GM23338 (cell line): ENCODE results near the gene CIPC. TPM values are rescaled to one million over a fixed set of nuclear protein-coding genes. Genes with fewer than 3 reads are reported as not detected.

Experiments used
- ATAC-seq: fragments of 200-7000 bp; cut with Tn5 transposase; 3 replicates; pipeline ENCODE4 v1.9.1; 2020
- DNase-seq: peaks from one replicate; pipeline ENCODE4 v3.0.0-alpha.2; 2015; ENCODE audit warnings: low spot score
- H2AFZ ChIP-seq: fragments of 200-600 bp; sonication (generic); 2 replicates; pipeline ENCODE4 v1.8.0; 2016; ENCODE audit warnings: antibody characterized with exemption, mild to moderate bottlenecking, moderate library complexity
- H3F3A ChIP-seq: fragments of 200-600 bp; sonication (generic); replicated peaks from 2 replicates; pipeline ENCODE4 v1.8.0; 2017; ENCODE audit warnings: antibody characterized with exemption, mixed run types, low read depth
- H3K27ac ChIP-seq: fragments of 200-600 bp; sonication (generic); 2 replicates; pipeline ENCODE4 v1.6.1; 2016; ENCODE audit warnings: low read depth
- H3K27me3 ChIP-seq: fragments of 200-600 bp; sonication (generic); 2 replicates; pipeline ENCODE4 v1.8.0; 2016; ENCODE audit warnings: mild to moderate bottlenecking, mixed run types, moderate library complexity; ENCODE audit not compliant: insufficient read depth
- H3K36me3 ChIP-seq: fragments of 200-600 bp; sonication (generic); 2 replicates; pipeline ENCODE4 v1.8.0; 2016; ENCODE audit warnings: mild to moderate bottlenecking; ENCODE audit not compliant: insufficient read depth
- H3K4me1 ChIP-seq: fragments of 200-600 bp; sonication (generic); 2 replicates; pipeline ENCODE4 v1.8.0; 2016; ENCODE audit warnings: mild to moderate bottlenecking, moderate library complexity; ENCODE audit not compliant: insufficient read depth
- H3K4me2 ChIP-seq: fragments of 200-600 bp; sonication (generic); 2 replicates; pipeline ENCODE4 v1.7.1; 2017; ENCODE audit warnings: mixed run types
- H3K4me3 ChIP-seq: fragments of 200-600 bp; sonication (generic); 2 replicates; pipeline ENCODE4 v1.6.1; 2016; ENCODE audit warnings: mixed run types
- H3K79me2 ChIP-seq: fragments of 200-600 bp; sonication (generic); replicated peaks from 2 replicates; pipeline ENCODE4 v1.8.0; 2017; ENCODE audit warnings: mild to moderate bottlenecking; ENCODE audit not compliant: insufficient read depth
- H3K9me2 ChIP-seq: fragments of 200-600 bp; sonication (generic); 2 replicates; pipeline ENCODE4 v1.8.0; 2017; ENCODE audit not compliant: insufficient read depth
- H4K20me1 ChIP-seq: fragments of 200-600 bp; sonication (generic); replicated peaks from 2 replicates; pipeline ENCODE4 v1.8.0; 2017; ENCODE audit warnings: mild to moderate bottlenecking; ENCODE audit not compliant: insufficient read depth
- H3K27ac Mint-ChIP-seq: 2 replicates; pipeline ENCODE4 v1.8.0; 2020; ENCODE audit warnings: inconsistent platforms, mild to moderate bottlenecking, moderate library complexity, mixed read lengths
- H3K27me3 Mint-ChIP-seq: 3 replicates; pipeline ENCODE4 v1.8.0; 2022; ENCODE audit warnings: low read depth, mild to moderate bottlenecking, moderate library complexity, mixed read lengths, inconsistent platforms; ENCODE audit not compliant: insufficient read depth, poor library complexity
- H3K36me3 Mint-ChIP-seq: 3 replicates; pipeline ENCODE4 v1.8.0; 2021; ENCODE audit warnings: low read depth, mild to moderate bottlenecking, inconsistent platforms, moderate library complexity, mixed read lengths
- H3K4me1 Mint-ChIP-seq: 3 replicates; pipeline ENCODE4 v1.8.0; 2020; ENCODE audit warnings: mild to moderate bottlenecking, inconsistent platforms, mixed read lengths
- H3K4me3 Mint-ChIP-seq: 3 replicates; pipeline ENCODE4 v1.8.0; 2021; ENCODE audit warnings: moderate library complexity, mild to moderate bottlenecking, inconsistent platforms, mixed read lengths
- H3K9me3 Mint-ChIP-seq: 3 replicates; pipeline ENCODE4 v1.8.0; 2020; ENCODE audit warnings: moderate library complexity, mild to moderate bottlenecking, inconsistent platforms, mixed read lengths
- CREB1 ChIP-seq: fragments of 250-450 bp; sonication (Bioruptor Pico); IDR thresholded peaks from 2 replicates; pipeline ENCODE4 v1.5.0; 2020; ENCODE audit warnings: low read depth, mild to moderate bottlenecking, moderate library complexity
- EZH2 ChIP-seq: fragments of 200-600 bp; sonication (generic); IDR thresholded peaks from one replicate; pipeline ENCODE4 v1.8.0; 2017; ENCODE audit warnings: antibody characterized with exemption, mild to moderate bottlenecking, low read depth; ENCODE audit not compliant: unreplicated experiment
- NANOG ChIP-seq: IDR thresholded peaks from 2 replicates; pipeline ENCODE4 v1.6.1; 2016; ENCODE audit warnings: antibody characterized with exemption, borderline replicate concordance
- ZNF114 ChIP-seq: fragments of 250-450 bp; sonication (Bioruptor Pico); IDR thresholded peaks from 2 replicates; pipeline ENCODE4 v1.5.0; 2020; ENCODE audit warnings: mild to moderate bottlenecking, moderate library complexity
- ZNF331 ChIP-seq: fragments of 250-450 bp; sonication (Bioruptor Pico); IDR thresholded peaks from 2 replicates; pipeline ENCODE4 v1.5.0; 2020; ENCODE audit warnings: low read depth, mild to moderate bottlenecking, moderate library complexity
- polyA plus RNA-seq: library from polyadenylated mRNA; unstranded; fragments of >200 nt; fragmentation: Nextera tagmentation; extraction: Ambion mirVana; gene quantifications from 2 replicates; pipeline ENCODE4 v1.2.1, GENCODE V29; 2016
- total RNA-seq: library from RNA; depleted of rRNA; stranded (reverse); fragments of >200 nt; shearing (Covaris generic); gene quantifications from 2 replicates; pipeline ENCODE4 v1.2.3, GENCODE V29; 2014
- TF ChIP-seq, protein P1 (sequence below): fragments of 250-450 bp; sonication (Bioruptor Pico); IDR thresholded peaks from 2 replicates; pipeline ENCODE4 v1.5.0; 2020; ENCODE audit warnings: mild to moderate bottlenecking, moderate library complexity
- TF ChIP-seq, protein P2 (sequence below): IDR thresholded peaks from 2 replicates; pipeline ENCODE4 v1.6.1; 2016; ENCODE audit warnings: antibody characterized with exemption
- TF ChIP-seq, protein P3 (sequence below): IDR thresholded peaks from one replicate; pipeline ENCODE4 v1.6.1; 2018; ENCODE audit warnings: antibody characterized with exemption; ENCODE audit not compliant: unreplicated experiment

Gene CIPC
- total and polyA plus RNA-seq, 2 experiments from 2014 or later: 8.1 to 36.9 TPM

DNA sequence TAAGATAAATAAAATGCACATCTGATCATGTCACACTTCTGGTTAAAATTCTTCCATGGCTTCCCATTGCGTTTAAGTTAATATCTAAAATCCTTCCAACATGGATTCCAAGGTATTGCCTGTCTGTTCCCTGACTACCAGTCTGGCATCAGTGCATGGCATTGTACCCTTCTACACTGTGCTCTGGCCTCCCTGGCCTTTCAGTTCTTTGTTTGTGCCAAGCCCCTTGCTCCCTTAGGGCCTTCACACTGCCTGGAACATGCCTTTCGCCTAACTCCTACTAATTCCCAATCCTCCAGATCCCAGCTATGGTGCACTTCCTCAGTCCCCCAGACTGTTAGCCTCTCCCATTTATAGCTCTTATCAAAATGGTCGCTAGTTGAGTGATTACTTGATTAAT is 6.3 kb downstream of the CIPC start:
- Histone ChIP-seq H4K20me1 (peaks cover 3% of the 10 kb centered on the region; the same call in 1 of the 2 replicates), H3K27me3 (no peaks in the 10 kb centered on the region), H3K4me3 (no peak overlapping the region), H3K9me2 (no peaks in the 10 kb centered on the region), H3K79me2 (peaks cover 67% of the 10 kb centered on the region), H3K4me2 (peak overlapping the region; percentile 25), H3K27ac (peak overlapping the region; percentile 40; the same call in 1 of the 2 replicates), H3K4me1 (peaks cover 37% of the 10 kb centered on the region), H3K36me3 (no peaks in the 10 kb centered on the region), H2AFZ (no peak overlapping the region), H3F3A (no peaks in the 10 kb centered on the region; the same call in 1 of the 2 replicates)
- Mint-ChIP-seq H3K9me3 (no peaks in the 10 kb centered on the region), H3K27me3 (no peaks in the 10 kb centered on the region), H3K4me3 (no peak overlapping the region; the same call in 2 of the 3 replicates), H3K36me3 (peaks cover 27% of the 10 kb centered on the region), H3K4me1 (peaks cover 58% of the 10 kb centered on the region), H3K27ac (peak overlapping the region; percentile 8; the same call in 1 of the 2 replicates)
- ATAC-seq (peak; percentile 35; the same call in 1 of the 3 replicates), DNase-seq (no peak)
- TF ChIP-seq, protein P1, sequence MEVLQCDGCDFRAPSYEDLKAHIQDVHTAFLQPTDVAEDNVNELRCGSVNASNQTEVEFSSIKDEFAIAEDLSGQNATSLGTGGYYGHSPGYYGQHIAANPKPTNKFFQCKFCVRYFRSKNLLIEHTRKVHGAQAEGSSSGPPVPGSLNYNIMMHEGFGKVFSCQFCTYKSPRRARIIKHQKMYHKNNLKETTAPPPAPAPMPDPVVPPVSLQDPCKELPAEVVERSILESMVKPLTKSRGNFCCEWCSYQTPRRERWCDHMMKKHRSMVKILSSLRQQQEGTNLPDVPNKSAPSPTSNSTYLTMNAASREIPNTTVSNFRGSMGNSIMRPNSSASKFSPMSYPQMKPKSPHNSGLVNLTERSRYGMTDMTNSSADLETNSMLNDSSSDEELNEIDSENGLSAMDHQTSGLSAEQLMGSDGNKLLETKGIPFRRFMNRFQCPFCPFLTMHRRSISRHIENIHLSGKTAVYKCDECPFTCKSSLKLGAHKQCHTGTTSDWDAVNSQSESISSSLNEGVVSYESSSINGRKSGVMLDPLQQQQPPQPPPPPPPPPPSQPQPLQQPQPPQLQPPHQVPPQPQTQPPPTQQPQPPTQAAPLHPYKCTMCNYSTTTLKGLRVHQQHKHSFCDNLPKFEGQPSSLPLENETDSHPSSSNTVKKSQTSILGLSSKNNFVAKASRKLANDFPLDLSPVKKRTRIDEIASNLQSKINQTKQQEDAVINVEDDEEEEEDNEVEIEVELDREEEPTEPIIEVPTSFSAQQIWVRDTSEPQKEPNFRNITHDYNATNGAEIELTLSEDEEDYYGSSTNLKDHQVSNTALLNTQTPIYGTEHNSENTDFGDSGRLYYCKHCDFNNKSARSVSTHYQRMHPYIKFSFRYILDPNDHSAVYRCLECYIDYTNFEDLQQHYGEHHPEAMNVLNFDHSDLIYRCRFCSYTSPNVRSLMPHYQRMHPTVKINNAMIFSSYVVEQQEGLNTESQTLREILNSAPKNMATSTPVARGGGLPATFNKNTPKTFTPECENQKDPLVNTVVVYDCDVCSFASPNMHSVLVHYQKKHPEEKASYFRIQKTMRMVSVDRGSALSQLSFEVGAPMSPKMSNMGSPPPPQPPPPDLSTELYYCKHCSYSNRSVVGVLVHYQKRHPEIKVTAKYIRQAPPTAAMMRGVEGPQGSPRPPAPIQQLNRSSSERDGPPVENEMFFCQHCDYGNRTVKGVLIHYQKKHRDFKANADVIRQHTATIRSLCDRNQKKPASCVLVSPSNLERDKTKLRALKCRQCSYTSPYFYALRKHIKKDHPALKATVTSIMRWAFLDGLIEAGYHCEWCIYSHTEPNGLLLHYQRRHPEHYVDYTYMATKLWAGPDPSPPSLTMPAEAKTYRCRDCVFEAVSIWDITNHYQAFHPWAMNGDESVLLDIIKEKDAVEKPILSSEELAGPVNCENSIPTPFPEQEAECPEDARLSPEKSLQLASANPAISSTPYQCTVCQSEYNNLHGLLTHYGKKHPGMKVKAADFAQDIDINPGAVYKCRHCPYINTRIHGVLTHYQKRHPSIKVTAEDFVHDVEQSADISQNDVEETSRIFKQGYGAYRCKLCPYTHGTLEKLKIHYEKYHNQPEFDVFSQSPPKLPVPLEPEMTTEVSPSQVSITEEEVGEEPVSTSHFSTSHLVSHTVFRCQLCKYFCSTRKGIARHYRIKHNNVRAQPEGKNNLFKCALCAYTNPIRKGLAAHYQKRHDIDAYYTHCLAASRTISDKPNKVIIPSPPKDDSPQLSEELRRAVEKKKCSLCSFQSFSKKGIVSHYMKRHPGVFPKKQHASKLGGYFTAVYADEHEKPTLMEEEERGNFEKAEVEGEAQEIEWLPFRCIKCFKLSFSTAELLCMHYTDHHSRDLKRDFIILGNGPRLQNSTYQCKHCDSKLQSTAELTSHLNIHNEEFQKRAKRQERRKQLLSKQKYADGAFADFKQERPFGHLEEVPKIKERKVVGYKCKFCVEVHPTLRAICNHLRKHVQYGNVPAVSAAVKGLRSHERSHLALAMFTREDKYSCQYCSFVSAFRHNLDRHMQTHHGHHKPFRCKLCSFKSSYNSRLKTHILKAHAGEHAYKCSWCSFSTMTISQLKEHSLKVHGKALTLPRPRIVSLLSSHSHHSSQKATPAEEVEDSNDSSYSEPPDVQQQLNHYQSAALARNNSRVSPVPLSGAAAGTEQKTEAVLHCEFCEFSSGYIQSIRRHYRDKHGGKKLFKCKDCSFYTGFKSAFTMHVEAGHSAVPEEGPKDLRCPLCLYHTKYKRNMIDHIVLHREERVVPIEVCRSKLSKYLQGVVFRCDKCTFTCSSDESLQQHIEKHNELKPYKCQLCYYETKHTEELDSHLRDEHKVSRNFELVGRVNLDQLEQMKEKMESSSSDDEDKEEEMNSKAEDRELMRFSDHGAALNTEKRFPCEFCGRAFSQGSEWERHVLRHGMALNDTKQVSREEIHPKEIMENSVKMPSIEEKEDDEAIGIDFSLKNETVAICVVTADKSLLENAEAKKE (CRISPR knock-in tag): no peak
- TF ChIP-seq CREB1 (CRISPR knock-in tag) (no peak), NANOG (no peak), ZNF331 (CRISPR knock-in tag) (no peak), EZH2 (no peak), ZNF114 (no peak)
- TF ChIP-seq, protein P2, sequence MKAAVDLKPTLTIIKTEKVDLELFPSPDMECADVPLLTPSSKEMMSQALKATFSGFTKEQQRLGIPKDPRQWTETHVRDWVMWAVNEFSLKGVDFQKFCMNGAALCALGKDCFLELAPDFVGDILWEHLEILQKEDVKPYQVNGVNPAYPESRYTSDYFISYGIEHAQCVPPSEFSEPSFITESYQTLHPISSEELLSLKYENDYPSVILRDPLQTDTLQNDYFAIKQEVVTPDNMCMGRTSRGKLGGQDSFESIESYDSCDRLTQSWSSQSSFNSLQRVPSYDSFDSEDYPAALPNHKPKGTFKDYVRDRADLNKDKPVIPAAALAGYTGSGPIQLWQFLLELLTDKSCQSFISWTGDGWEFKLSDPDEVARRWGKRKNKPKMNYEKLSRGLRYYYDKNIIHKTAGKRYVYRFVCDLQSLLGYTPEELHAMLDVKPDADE: no peak
- TF ChIP-seq, protein P3, sequence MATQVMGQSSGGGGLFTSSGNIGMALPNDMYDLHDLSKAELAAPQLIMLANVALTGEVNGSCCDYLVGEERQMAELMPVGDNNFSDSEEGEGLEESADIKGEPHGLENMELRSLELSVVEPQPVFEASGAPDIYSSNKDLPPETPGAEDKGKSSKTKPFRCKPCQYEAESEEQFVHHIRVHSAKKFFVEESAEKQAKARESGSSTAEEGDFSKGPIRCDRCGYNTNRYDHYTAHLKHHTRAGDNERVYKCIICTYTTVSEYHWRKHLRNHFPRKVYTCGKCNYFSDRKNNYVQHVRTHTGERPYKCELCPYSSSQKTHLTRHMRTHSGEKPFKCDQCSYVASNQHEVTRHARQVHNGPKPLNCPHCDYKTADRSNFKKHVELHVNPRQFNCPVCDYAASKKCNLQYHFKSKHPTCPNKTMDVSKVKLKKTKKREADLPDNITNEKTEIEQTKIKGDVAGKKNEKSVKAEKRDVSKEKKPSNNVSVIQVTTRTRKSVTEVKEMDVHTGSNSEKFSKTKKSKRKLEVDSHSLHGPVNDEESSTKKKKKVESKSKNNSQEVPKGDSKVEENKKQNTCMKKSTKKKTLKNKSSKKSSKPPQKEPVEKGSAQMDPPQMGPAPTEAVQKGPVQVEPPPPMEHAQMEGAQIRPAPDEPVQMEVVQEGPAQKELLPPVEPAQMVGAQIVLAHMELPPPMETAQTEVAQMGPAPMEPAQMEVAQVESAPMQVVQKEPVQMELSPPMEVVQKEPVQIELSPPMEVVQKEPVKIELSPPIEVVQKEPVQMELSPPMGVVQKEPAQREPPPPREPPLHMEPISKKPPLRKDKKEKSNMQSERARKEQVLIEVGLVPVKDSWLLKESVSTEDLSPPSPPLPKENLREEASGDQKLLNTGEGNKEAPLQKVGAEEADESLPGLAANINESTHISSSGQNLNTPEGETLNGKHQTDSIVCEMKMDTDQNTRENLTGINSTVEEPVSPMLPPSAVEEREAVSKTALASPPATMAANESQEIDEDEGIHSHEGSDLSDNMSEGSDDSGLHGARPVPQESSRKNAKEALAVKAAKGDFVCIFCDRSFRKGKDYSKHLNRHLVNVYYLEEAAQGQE: no peak
